GM21737 (cell line): ENCODE data around the gene SP140L.
A peak's percentile ranks its signal among the peaks of the same experiment; 100 is the strongest.
"Not testable (repeated sequence)": the region's sequence is repeated elsewhere in the genome, so short reads cannot be mapped to it uniquely, and the experiment has no call there.

Experiments
- ATAC-seq: cut with Tn5 transposase; IDR thresholded peaks from one replicate; pipeline ENCODE4 v1.9.1; 2021; ENCODE audit warnings: mild to moderate bottlenecking, moderate library complexity; ENCODE audit not compliant: unreplicated experiment

SP140L gene

GRCh38 chr2:230323385-230324106, 3.4 kb upstream of the SP140L start:
- no peak for ATAC-seq

DNA sequence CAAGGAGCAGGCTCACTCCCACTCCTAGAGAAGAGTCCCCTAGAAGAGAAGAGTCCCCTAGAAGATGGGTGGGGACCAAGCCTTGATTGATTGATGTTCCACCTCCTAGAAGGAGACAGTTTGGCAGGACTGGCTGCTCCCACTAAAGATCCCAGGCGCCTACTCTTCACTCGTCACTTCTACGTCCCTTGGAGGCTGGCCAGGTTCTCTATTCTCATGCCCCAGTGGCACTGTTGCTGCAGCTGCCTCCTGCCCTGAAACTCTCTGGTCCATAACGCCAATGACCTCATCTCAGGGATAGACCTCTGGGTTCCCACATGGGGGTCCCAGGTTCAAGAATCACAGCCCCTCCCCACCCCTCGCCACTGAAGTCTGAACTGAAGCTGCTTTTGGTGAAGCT, 2.5 kb upstream of the SP140L start:
- ATAC-seq: no peak

- no peak for ATAC-seq
Measured at GRCh38 chr2:230325316-230326243, 1.4 kb upstream of the SP140L start.

GRCh38 chr2:230327418-230328154, 593 bp downstream of the SP140L start:
- ATAC-seq: peak; percentile 53

DNA sequence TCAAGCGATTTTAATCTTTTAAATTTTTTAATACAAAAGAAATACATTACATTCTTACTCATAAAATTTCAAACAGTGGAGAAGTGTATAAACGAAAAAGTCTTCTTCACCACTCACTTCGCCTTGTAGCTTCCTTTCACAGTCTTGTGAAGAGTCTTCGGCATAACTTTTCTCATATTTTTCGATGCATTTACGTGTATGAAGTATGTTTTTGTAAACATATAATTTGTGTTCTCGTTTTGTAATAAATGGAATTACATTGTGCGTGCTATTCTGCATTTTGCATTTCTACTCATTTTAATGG, 1.1 kb downstream of the SP140L start:
- no peak for ATAC-seq

- no peak for ATAC-seq
Measured at GRCh38 chr2:230329946-230330605, 3.1 kb downstream of the SP140L start.

DNA sequence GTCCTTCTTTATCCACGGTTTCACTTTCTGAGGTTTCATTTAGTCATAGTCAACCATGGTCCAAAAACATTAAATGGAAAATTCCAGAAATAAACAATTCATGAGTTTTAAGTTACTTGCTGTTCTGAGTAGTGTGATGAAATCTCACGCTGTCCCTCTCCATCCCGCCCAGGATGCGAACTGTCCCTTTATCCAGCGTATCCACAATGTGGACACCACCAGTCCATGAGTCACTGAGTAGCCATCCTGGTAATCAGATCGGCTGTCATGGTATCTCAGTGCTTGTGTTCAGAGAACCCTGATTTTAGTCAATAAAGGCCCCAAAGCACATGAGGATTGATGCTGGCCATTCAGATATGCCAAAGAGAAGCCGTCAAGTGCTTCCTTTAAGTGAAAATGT, 3.7 kb downstream of the SP140L start:
- ATAC-seq: no peak

GRCh38 chr2:230335461-230335863, 8.5 kb downstream of the SP140L start:
- no peak for ATAC-seq

DNA sequence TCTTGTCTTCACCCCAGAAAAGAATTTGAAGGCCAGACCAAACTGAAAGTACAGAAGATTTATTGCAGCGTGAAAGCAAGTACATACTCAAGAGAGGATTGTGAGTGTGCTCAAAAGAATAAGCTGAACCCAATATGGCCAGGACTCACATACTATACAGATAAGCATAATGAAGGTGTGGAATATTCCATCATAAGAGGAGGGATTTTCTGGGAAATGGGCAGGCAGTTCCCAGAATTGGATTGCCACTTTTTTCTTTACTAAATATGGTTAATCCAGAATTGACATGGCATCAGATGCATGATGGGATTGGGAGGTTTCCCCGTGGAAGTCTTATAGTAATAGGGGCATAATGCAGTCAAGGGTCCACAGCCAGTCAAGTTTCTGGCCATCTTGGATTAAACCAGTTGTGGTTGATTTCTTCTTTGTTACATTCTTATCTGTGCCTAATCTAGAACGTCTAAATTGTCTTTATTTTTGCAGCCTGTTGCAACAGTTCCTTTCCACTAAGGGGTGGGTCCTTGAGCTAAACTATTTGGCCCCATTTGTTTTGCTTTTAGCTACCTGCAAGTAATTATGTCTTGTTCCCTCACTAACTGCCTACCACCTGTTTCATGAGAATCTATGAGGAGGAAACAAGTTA, 9.0 kb downstream of the SP140L start:
- ATAC-seq: no peak

- not testable (repeated sequence) for ATAC-seq
Measured at GRCh38 chr2:230341936-230342528, 15.0 kb downstream of the SP140L start.

GRCh38 chr2:230343041-230343624, 16.1 kb downstream of the SP140L start:
- ATAC-seq: not testable (repeated sequence)

DNA sequence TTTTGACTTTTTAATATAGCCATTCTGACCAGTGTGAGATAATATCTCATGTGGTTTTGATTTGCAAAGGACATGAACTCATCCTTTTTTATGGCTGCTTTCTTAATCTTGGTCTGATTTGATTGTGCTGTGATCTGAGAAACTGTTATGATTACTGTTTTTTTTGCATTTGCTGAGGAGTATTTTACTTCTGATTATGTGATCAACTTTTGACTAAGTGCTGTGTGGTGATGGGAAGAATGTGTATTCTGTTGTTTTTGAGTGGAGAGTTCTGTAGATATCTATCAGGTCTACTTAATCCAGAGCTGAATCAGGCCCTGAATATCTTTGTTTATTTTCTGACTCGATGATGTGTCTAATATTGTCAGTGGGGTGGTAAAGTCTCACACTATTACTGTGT, 16.8 kb downstream of the SP140L start:
- no peak for ATAC-seq

GRCh38 chr2:230346465-230346864, 19.5 kb downstream of the SP140L start:
- ATAC-seq: no peak

DNA sequence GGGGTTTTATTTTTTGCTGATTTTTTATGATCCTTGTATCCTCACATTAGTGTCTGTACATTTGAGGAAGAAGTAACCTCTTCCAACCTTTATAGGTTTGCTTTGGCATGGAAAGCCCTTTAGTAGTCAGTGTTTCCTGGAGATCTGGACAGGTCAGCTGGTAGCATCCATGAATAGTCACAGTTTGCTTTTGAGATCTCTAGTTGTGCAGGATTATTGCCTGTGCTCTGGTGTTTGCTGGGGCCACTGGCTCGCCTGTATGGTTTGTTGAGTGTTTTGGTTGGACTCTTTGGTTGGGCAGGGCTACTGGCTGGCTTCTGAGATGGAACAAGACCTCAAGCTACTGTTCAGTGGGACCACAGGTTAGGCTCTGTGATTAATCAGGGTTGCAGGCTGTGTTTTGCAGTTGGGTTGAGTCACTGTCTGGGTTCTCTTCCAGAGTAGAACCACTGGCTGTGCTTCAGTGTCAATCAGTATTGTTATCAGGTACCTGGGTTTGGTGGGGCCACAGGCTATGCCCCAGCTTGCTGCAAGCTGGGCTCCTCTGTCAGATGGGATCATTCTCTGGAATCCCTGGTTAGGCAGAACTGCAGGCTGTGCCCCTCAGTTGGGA, 20.0 kb downstream of the SP140L start:
- ATAC-seq: no peak

DNA sequence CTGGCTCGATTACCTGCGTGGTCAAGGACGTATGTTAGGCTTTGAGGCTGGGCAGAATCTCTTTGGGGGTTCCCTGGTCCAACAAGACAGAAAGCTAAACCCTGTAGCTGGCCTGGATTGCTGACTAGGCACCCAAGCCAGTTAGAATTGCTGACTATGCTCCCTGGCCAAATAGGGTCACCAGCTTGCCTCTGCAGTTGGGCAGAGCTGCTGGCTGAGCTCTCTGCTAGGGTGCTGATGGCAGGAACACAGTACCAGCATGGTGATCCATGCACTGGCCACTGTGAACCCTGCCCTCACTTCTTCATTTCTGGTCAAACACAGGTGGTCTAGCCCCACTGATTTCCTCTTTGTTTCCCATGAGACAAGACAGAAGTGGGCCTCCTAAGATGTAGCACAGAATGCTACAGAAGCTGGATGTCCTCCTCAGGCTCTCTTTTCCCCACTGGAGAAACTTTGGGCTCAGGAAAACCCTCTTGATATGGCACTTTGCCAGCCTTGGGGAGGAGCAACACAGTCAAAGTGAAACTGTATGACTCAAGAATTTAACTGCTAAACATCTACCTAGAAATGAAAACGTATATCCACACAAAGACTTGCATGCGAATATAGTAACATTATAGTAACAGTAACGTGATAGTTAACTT, 20.8 kb downstream of the SP140L start:
- no peak for ATAC-seq

GRCh38 chr2:230348787-230349186, 21.8 kb downstream of the SP140L start:
- ATAC-seq: no peak

DNA sequence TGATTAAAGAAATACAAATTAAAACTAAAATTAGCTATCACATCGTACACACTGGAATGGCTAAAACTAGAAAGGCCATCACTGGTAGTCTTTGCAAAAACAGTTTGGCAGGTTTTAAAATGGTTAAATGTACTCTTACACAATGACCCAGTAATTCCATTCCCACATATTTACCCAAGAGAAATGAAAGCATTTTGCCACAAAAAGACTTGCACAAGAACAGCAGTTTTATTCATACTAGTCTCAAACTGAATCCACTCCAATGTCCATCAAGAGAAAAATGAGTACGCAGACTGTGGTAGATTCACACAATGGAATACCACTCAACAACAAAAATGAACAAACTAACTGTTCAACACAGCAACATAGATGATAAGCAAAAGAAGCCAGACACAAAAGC, 29.1 kb downstream of the SP140L start:
- ATAC-seq: no peak

GRCh38 chr2:230358305-230358704, 31.3 kb downstream of the SP140L start:
- ATAC-seq: no peak

GRCh38 chr2:230360028-230360427, 33.0 kb downstream of the SP140L start:
- no peak for ATAC-seq
